Lower leg skin (tissue), 3 donors: Measurements from ENCODE around the gene TWF1.

ENCODE experiments used
- POLR2A ChIP-seq, 2 donors: fragments of 450-650 bp; IDR thresholded peaks; one replicate each; pipeline ENCODE4 v1.6.1; 2016 to 2017; ENCODE audit warnings: antibody characterized with exemption in 2 of 2, mild to moderate bottlenecking in 1 of 2, moderate library complexity in 1 of 2
- TF ChIP-seq, protein P1 (sequence below), 3 donors: fragments of 450-650 bp; IDR thresholded peaks; one replicate each; pipeline ENCODE4 v1.5.1; 2016; ENCODE audit warnings: antibody characterized with exemption in 3 of 3, mild to moderate bottlenecking in 3 of 3, moderate library complexity in 2 of 3

DNA sequence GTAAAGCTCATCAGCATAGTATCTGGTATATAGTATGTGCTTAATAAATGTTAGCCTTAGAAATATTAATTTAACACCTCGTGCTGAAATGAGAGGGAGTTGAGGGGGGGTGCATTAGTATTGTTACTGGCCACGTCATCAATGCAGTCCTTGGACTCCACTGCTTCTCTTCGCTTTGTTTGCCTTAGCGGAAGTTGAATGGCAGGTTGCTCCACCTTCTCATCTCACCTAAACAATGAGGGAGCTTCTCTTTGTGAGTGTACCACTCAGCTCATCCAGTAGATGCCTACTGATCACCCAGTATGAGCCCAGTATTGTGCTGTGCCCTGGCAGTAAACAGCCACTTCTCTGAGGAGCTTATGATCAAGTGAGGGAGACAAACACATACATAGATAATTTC lies 34.2 kb upstream of the TWF1 start:
- TF ChIP-seq, protein P1, sequence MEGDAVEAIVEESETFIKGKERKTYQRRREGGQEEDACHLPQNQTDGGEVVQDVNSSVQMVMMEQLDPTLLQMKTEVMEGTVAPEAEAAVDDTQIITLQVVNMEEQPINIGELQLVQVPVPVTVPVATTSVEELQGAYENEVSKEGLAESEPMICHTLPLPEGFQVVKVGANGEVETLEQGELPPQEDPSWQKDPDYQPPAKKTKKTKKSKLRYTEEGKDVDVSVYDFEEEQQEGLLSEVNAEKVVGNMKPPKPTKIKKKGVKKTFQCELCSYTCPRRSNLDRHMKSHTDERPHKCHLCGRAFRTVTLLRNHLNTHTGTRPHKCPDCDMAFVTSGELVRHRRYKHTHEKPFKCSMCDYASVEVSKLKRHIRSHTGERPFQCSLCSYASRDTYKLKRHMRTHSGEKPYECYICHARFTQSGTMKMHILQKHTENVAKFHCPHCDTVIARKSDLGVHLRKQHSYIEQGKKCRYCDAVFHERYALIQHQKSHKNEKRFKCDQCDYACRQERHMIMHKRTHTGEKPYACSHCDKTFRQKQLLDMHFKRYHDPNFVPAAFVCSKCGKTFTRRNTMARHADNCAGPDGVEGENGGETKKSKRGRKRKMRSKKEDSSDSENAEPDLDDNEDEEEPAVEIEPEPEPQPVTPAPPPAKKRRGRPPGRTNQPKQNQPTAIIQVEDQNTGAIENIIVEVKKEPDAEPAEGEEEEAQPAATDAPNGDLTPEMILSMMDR (IDR thresholded peaks at IDR 0.05): no peak
- TF ChIP-seq POLR2A (IDR thresholded peaks at IDR 0.05): no peak
